GM13976 (cell line): ENCODE results near the gene UBAP1L.
"Not testable (repeated sequence)": the region's sequence is repeated elsewhere in the genome, so short reads cannot be mapped to it uniquely, and the experiment has no call there.

Source experiments
- DNase-seq: peaks from one replicate; pipeline ENCODE4 v3.0.0; 2012; ENCODE audit warnings: low spot score
- CTCF ChIP-seq: IDR thresholded peaks from 2 replicates; pipeline ENCODE4 v1.5.1; 2012; ENCODE audit warnings: borderline replicate concordance, mild to moderate bottlenecking; ENCODE audit not compliant: insufficient read depth; ENCODE audit errors: extremely low read depth, missing control alignments, control extremely low read depth
- in situ Hi-C: fragments of 300-500 bp; cut with MboI; formaldehyde crosslinking; loops from one replicate; pipeline ENCODE4 v1.12.0; 2022; ENCODE audit warnings: low sequenced_read_pairs, mixed read lengths, inconsistent platforms; ENCODE audit not compliant: unreplicated experiment

The UBAP1L gene

GRCh38 chr15:65081758-65082157 lies 33.2 kb downstream of the UBAP1L start:
- no peak for TF ChIP-seq CTCF
- in situ Hi-C loops = no loop called here
- no peak for DNase-seq

- no peak for DNase-seq
- in situ Hi-C loops = no loop called here
- no peak for TF ChIP-seq CTCF
Observed at GRCh38 chr15:65081270-65081669, 33.7 kb downstream of the UBAP1L start.

GRCh38 chr15:65079580-65079979 lies 35.4 kb downstream of the UBAP1L start:
- in situ Hi-C loops = no loop called here
- no peak for TF ChIP-seq CTCF
- DNase-seq = no peak

- peak; percentile 73 for DNase-seq
- peak; percentile 70 for TF ChIP-seq CTCF
- in situ Hi-C loops = no loop called here
Observed at GRCh38 chr15:65077981-65078352, 37.0 kb downstream of the UBAP1L start.

GRCh38 chr15:65077291-65077980 lies 37.6 kb downstream of the UBAP1L start:
- no peak for DNase-seq
- TF ChIP-seq CTCF = no peak
- in situ Hi-C loops = no loop called here

GRCh38 chr15:65076486-65077290 lies 38.3 kb downstream of the UBAP1L start, which contains the start of gene KBTBD13:
Gene KBTBD13, plus strand, starts transcription at chr15:65076746. Its CDS starts 70 bp downstream, at chr15:65076816.
- no peak for DNase-seq
- in situ Hi-C loops = no loop called here
- TF ChIP-seq CTCF = no peak

- in situ Hi-C loops, DNase-seq: not testable (repeated sequence)
Observed at GRCh38 chr15:65075607-65076395, 39.2 kb downstream of the UBAP1L start.

GRCh38 chr15:65074946-65075345 lies 40.1 kb downstream of the UBAP1L start:
- in situ Hi-C loops, DNase-seq: not testable (repeated sequence)
